SU-DHL-6 (cell line): ENCODE data around the gene TARP.

Source experiments
- EZH2phosphoT487 ChIP-seq: fragments of 200-600 bp; sonication (generic), shearing (Covaris generic); conservative IDR thresholded peaks from 2 replicates; pipeline ENCODE4 v1.6.1; 2018; ENCODE audit warnings: mild to moderate bottlenecking, antibody characterized with exemption, low read length, moderate library complexity, mixed read lengths
- TF ChIP-seq, protein P1 (sequence below): fragments of 200-600 bp; sonication (generic); IDR thresholded peaks from one replicate; pipeline ENCODE4 v1.5.1; 2017; ENCODE audit warnings: antibody characterized with exemption, mild to moderate bottlenecking, low read length, moderate library complexity; ENCODE audit not compliant: insufficient read depth, poor library complexity, severe bottlenecking

DNA sequence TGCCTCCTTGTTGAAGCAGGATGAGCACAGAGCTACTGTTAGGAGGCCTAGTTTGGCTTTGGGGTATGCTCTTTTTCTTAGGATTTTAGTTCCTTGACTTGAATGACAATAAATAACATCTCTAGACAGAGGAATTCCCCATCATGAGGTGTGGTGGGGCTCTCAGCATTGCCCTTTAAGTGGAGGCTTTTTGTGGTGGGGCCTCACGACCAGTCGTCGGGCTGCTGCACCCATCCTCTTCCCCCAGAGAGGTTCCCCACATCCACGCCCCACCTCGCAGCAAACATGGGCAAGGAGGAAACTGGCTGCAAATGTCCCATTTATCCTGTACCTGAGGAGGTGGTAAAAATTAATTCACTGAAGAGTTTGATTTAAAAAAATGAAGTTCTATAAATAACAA, 36.1 kb upstream of the TARP start:
- TF ChIP-seq, protein P1, sequence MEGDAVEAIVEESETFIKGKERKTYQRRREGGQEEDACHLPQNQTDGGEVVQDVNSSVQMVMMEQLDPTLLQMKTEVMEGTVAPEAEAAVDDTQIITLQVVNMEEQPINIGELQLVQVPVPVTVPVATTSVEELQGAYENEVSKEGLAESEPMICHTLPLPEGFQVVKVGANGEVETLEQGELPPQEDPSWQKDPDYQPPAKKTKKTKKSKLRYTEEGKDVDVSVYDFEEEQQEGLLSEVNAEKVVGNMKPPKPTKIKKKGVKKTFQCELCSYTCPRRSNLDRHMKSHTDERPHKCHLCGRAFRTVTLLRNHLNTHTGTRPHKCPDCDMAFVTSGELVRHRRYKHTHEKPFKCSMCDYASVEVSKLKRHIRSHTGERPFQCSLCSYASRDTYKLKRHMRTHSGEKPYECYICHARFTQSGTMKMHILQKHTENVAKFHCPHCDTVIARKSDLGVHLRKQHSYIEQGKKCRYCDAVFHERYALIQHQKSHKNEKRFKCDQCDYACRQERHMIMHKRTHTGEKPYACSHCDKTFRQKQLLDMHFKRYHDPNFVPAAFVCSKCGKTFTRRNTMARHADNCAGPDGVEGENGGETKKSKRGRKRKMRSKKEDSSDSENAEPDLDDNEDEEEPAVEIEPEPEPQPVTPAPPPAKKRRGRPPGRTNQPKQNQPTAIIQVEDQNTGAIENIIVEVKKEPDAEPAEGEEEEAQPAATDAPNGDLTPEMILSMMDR = no peak
- TF ChIP-seq EZH2phosphoT487 = no peak
